ENCODE results near the gene SIDT1.

Gene SIDT1

GRCh38 chr3:113499081-113499480, 33.3 kb upstream of the SIDT1 start:
- no peak for TF ChIP-seq USF1 (IDR thresholded peaks at IDR 0.05)
- TF ChIP-seq EGR1 (IDR thresholded peaks at IDR 0.05), result no peak
- TF ChIP-seq CEBPB (IDR thresholded peaks at IDR 0.05), result no peak
- no peak for TF ChIP-seq NFIC (IDR thresholded peaks at IDR 0.05)
- no peak for TF ChIP-seq TCF12 (IDR thresholded peaks at IDR 0.05; ENCODE audit: low read depth)
- TF ChIP-seq TEAD4 (IDR thresholded peaks at IDR 0.05), result no peak
- TF ChIP-seq ZBTB7A (IDR thresholded peaks at IDR 0.05; ENCODE audit: low read depth), result no peak
- TF ChIP-seq REST (IDR thresholded peaks at IDR 0.05; ENCODE audit: low read depth), result no peak
- TF ChIP-seq EP300 (IDR thresholded peaks at IDR 0.05; ENCODE audit: borderline replicate concordance), result no peak
- TF ChIP-seq RAD21 (IDR thresholded peaks at IDR 0.05; ENCODE audit: low read depth), result no peak
- TF ChIP-seq CREB1 (IDR thresholded peaks at IDR 0.05; ENCODE audit: low read depth), result no peak

GRCh38 chr3:113501597-113501996, 30.8 kb upstream of the SIDT1 start:
- no peak for TF ChIP-seq CEBPB (IDR thresholded peaks at IDR 0.05)
- no peak for TF ChIP-seq NFIC (IDR thresholded peaks at IDR 0.05)
- no peak for TF ChIP-seq EGR1 (IDR thresholded peaks at IDR 0.05)
- no peak for TF ChIP-seq FOXM1 (IDR thresholded peaks at IDR 0.05; ENCODE audit: borderline replicate concordance, low read depth)
- TF ChIP-seq TAF1 (IDR thresholded peaks at IDR 0.05; ENCODE audit: low read depth), result no peak
- TF ChIP-seq YY1 (IDR thresholded peaks at IDR 0.05; ENCODE audit: low read depth), result no peak
- no peak for TF ChIP-seq TCF12 (IDR thresholded peaks at IDR 0.05; ENCODE audit: low read depth)
- no peak for TF ChIP-seq EP300 (IDR thresholded peaks at IDR 0.05; ENCODE audit: borderline replicate concordance)
- TF ChIP-seq TEAD4 (IDR thresholded peaks at IDR 0.05), result no peak
- TF ChIP-seq CREB1 (IDR thresholded peaks at IDR 0.05; ENCODE audit: low read depth), result no peak

GRCh38 chr3:113505867-113506266, 26.5 kb upstream of the SIDT1 start:
- TF ChIP-seq EP300 (IDR thresholded peaks at IDR 0.05; ENCODE audit: borderline replicate concordance), result no peak
- no peak for TF ChIP-seq CEBPB (IDR thresholded peaks at IDR 0.05)
- no peak for TF ChIP-seq MAX (IDR thresholded peaks at IDR 0.05)
- no peak for TF ChIP-seq CREB1 (IDR thresholded peaks at IDR 0.05; ENCODE audit: low read depth)
- TF ChIP-seq ZBTB7A (IDR thresholded peaks at IDR 0.05; ENCODE audit: low read depth), result no peak
- no peak for TF ChIP-seq NFIC (IDR thresholded peaks at IDR 0.05)
- no peak for TF ChIP-seq TAF1 (IDR thresholded peaks at IDR 0.05; ENCODE audit: low read depth)
- TF ChIP-seq REST (IDR thresholded peaks at IDR 0.05; ENCODE audit: low read depth), result no peak
- TF ChIP-seq YY1 (IDR thresholded peaks at IDR 0.05; ENCODE audit: low read depth), result no peak
- no peak for TF ChIP-seq TCF12 (IDR thresholded peaks at IDR 0.05; ENCODE audit: low read depth)
- TF ChIP-seq EGR1 (IDR thresholded peaks at IDR 0.05), result no peak

DNA sequence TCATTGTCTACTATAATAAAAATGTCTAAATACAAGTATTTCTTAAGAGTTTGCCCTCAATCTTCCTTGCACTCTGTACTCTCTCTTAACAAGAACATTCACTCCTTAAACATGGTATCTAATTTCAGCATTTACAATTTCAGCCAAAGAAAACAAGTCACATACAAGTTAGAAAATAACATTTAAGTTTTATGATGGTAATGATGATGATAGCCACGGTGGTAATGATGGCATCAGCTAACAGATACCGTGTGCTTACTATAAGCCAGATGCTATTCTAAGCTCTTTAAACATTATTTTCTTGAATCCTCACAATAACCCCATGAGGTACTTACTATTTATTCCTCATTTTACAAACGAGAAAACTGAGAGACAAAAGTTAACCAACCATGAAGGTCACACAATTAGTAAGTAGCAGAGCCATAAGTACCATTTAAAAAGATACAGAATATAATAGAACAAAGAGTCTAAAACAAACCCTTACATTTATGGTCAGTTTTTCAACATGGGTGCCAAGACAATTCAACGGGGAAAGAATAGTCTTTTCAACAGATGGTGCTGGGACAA, 24.8 kb upstream of the SIDT1 start:
- TF ChIP-seq RAD21 (IDR thresholded peaks at IDR 0.05; ENCODE audit: low read depth), result no peak
- no peak for TF ChIP-seq REST (IDR thresholded peaks at IDR 0.05; ENCODE audit: low read depth)
- TF ChIP-seq EP300 (IDR thresholded peaks at IDR 0.05; ENCODE audit: borderline replicate concordance), result no peak

- TF ChIP-seq CREB1 (IDR thresholded peaks at IDR 0.05; ENCODE audit: low read depth) (no peak), CEBPB (IDR thresholded peaks at IDR 0.05) (0 out of 2 replicates have a peak, but pooled peaks have one; percentile 52)
Observed at GRCh38 chr3:113508966-113509365, 23.4 kb upstream of the SIDT1 start.

DNA sequence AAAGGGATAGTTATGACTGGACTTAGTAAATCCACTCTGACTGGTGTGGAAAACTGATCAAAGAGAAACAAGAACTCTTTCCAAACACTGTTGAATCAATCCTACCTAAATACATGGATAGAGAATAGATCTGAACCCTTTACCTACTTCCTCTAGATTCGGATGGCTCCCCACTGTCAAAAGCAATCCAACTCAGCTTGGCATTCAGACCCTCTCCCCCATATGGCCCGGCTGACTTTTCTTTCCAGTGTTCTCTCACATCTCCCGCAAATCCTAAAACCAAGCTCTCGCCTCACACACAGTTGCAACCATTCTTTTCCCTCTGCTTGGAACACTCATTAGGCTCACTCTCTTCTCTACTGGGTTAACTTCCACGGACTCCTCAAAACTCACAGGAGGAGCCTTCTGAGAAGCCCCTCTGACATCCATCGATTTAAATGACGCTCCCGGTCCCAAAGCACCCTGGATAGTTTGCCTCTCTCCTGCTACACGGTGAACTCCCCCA, 18.0 kb upstream of the SIDT1 start:
- no peak for TF ChIP-seq USF1 (IDR thresholded peaks at IDR 0.05)
- no peak for TF ChIP-seq FOXM1 (IDR thresholded peaks at IDR 0.05; ENCODE audit: borderline replicate concordance, low read depth)
